Frontal cortex (tissue), 4 donors: ENCODE results near the gene VWA5B1. TPM values are rescaled to one million over a fixed set of nuclear protein-coding genes. Genes with fewer than 3 reads are reported as not detected.
A peak's percentile ranks its signal among the peaks of the same experiment; 100 is the strongest.

Experiments
- DNase-seq, 2 donors: peaks; one replicate each; pipeline ENCODE4 v3.0.0; 2012; ENCODE audit warnings: low spot score in 2 of 2
- FAIRE-seq: peaks from 2 replicates; lab custom pipeline; 2012; peaks lifted over from hg19 to GRCh38; lab: Jason Lieb, UNC
- total RNA-seq: library from RNA; depleted of rRNA; stranded (reverse); fragments of >200 nt; gene quantifications from one replicate; pipeline ENCODE4 v1.2.3, GENCODE V29; 2014
- donor health status: control.
- donor health status: control.
- donor health status: control.

The VWA5B1 gene
- total RNA-seq, 1 donor from 2014 or later = under 0.01 TPM

DNA sequence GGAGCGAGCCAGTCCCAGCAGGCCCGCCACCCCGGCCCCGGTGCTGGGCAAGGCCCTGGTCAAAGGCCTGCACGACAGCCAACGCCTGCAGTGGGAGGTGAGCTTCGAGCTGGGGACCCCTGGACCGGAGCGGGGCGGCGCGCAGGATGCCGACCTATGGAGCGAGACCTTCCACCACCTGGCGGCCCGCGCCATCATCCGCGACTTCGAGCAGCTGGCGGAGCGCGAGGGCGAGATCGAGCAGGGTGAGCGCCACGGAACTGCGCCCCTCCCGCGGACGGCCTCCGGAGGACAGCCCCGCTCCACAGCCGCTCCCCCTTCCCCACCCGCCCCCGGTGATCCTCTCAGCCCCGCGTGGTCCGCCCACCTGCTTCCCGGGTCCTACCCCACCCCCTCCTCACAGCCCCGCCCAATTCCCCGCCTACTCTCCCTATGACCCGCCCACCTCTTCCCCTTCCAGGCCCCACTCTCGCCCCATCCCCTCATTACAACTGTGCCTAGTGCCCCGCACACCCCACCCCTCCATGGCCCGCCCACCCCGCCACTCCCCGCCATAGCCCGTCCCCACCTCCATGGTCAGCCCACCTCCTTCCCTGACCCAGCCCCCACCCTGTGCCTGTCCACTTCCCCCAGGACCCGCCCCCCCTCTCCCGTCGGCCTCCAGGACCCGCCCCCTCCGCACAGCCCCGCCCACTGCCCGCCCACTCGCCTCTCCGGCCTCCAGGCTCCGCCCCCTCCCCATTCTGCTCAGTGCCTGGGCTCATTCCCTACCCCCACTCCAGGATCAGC, 52.7 kb downstream of the VWA5B1 start:
- FAIRE-seq = no peak
- DNase-seq = peak; percentile 48 to 81

- no peak for DNase-seq
- no peak for FAIRE-seq
Observed at GRCh38 chr1:20343938-20344302, 53.2 kb downstream of the VWA5B1 start.

- DNase-seq = no peak
- no peak for FAIRE-seq
Observed at GRCh38 chr1:20344738-20345137, 54.1 kb downstream of the VWA5B1 start.

- DNase-seq = no peak
- FAIRE-seq = no peak
Observed at GRCh38 chr1:20345419-20345818, 54.7 kb downstream of the VWA5B1 start.

GRCh38 chr1:20346433-20346832, 55.8 kb downstream of the VWA5B1 start:
- FAIRE-seq (no peak), DNase-seq (no peak)

DNA sequence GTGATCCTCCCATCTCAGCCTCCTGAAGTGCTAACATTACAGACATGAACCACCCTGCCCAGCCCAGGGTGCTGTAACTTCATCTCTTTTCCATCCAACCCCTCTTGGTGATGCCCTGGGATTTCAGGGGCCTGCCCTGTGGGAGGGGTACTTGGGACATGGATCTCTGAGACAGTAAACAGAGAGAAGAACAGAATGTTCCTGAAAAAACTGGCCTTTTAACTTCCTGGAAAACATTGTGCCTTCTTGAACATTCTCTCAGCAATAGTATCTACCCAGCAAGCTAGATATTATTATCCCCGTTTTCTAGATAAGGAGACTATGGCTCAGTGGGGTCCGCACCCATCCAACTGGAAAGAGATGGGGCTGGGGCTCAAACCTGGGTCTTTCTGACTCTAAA, 57.0 kb downstream of the VWA5B1 start:
- FAIRE-seq = no peak
- DNase-seq = no peak

DNA sequence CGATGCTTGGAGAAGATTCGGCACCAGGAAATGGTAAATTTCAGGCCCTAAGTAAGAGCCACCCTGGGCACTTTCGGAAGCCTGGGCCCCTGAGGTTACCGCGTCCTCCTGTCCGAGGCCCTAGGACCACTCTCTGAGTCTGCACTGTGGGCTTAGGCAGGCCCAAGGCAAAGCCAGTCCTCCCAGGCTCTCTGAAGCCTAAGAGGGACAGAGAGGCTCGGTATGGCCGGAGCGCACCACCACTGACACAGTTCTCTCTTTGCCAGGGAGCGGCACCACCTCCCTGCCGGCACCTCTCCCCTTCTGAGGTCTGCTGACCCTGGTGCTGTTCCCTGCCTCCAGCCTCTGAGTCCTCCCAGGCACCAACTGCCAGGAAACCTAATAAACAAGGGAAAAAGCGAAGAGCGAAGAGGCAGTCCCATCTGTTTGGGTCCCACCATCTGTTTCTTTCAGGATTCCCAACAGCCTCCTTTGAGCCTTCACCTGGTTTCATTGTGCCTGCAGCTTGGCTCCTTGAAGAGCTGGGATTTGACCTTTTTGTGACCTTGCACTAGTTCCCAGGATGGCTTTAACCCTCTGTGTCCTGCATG, 57.7 kb downstream of the VWA5B1 start:
- FAIRE-seq (no peak), DNase-seq (no peak)

DNA sequence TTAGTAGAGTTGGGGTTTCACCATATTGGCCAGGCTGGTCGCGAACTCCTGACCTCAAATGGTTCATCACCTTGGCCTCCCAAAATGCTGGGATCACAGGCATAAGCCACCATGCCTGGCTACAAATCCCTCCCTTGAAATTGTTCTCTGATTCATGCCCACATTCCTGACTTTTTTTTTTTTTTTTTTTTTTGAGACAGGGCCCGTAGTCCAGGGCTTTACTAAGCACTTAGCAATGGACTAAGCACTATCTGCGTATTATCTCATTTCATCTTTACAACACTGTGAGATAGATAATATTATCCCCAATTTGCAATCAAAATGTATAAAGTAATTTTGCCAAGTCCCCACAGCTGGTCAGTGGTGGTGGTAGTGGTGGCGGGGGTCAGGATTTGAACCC, 58.9 kb downstream of the VWA5B1 start:
- no peak for DNase-seq
- FAIRE-seq = no peak

DNA sequence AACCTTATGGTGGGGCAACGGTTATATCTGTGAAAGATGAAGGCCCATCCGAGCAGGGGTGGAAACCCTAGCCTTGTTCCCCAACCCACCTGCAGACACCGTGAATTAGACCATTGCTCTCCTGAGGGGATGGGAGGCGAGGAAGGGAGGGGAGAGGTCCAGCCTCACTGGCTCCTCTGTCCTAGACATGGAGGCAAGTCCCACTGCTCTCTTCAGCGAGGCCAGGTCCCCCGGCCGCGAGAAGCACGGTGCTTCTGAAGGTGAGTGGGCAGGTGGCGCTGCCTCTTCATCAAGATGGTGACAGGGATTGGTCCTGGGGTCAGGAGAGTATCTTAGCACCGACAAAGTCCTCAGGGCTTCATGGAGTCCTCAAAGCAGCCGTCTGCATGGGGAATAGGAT, 59.3 kb downstream of the VWA5B1 start:
- DNase-seq (no peak), FAIRE-seq (no peak)

- FAIRE-seq = no peak
- no peak for DNase-seq
Observed at GRCh38 chr1:20350421-20350820, 59.7 kb downstream of the VWA5B1 start.

DNA sequence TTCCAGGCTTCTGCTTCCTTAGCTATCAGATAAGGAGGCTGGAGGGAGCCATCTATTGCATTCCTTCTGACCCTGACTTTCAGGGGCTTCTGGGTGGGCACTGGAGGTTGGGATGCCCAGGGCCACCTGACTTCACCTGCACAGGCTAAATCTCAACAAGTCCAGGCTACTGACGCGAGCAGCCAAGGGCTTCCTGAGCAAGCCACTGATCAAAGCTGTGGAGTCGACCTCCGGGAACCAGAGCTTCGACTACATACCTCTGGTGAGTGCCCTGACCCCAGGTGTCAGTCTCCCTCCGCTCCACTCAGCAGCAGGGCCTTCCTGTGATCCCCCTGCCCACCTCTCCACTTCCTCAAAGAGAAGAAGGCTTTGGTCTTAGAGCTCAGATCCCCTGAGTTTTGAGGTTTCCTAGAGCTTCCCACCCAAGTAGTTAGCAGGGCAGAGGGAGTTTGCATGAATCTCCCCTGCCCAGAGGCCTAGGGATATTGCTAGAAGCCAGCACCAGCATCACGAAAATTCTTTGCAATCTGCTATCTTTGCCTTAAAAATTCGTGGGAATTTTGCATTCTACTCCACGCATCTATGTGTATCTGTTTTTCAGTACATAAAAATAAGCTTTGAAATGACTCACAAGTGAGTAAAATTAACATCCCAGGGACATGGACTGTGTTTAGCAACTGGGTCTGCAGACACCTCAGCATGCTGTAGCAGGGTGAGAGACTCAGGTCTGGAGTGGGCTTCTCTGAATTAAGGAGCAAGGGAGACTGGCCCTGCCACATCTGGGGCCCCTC, 61.4 kb downstream of the VWA5B1 start:
- FAIRE-seq (no peak), DNase-seq (no peak)

DNA sequence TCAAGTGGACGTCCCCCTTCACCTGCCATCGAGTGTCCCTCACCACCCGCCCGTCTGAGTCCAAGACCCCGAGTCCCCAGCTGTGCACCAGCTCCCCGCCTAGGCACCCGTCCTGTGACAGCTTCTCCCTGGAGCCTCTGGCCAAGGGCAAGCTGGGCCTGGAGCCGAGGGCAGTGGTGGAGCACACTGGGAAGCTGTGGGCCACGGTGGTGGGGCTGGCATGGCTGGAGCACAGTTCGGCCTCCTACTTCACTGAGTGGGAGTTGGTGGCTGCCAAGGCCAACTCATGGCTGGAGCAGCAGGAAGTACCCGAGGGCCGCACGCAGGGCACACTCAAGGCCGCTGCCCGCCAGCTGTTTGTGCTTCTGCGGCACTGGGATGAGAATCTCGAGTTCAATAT, 63.2 kb downstream of the VWA5B1 start:
- DNase-seq = no peak
- FAIRE-seq = no peak

GRCh38 chr1:20354610-20355009, 63.9 kb downstream of the VWA5B1 start:
- no peak for DNase-seq
- no peak for FAIRE-seq

DNA sequence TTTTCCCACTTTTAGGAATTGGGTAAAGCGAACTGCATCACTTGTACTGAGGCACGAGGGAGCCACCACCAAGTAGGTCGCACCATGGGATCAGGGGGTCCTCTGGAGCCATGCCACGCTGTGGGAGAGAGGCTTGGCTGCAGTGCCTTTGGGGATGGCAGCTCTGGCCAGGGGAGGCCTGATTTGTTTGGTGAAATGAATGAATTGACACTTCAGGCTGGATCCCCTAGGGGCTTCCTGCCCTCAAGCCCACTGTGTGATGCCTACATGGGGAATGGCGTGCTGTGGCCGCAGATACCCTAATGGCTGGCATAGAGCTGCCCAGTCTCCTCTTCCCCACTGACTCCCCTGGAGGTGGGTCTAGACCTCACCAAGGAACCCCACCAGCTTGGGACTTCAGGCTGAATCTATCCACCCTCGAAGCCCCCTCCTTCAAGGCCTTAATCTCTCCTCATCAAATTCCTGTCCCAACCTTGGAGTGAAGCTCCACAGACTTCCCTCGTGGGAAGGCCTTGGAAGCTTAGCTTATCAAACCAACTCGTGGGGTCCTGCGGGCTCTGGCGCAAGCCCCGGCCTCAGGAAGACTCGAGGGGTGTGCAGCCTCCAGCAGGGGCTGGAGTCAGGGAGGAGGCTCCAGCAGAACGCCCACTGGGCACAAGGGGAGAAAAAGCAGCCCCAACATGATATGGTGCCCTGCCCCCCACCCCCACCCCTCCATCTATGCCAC, 64.6 kb downstream of the VWA5B1 start:
- no peak for DNase-seq
- FAIRE-seq = no peak

- DNase-seq (no peak), FAIRE-seq (no peak)
Observed at GRCh38 chr1:20355828-20356735, 65.4 kb downstream of the VWA5B1 start.

DNA sequence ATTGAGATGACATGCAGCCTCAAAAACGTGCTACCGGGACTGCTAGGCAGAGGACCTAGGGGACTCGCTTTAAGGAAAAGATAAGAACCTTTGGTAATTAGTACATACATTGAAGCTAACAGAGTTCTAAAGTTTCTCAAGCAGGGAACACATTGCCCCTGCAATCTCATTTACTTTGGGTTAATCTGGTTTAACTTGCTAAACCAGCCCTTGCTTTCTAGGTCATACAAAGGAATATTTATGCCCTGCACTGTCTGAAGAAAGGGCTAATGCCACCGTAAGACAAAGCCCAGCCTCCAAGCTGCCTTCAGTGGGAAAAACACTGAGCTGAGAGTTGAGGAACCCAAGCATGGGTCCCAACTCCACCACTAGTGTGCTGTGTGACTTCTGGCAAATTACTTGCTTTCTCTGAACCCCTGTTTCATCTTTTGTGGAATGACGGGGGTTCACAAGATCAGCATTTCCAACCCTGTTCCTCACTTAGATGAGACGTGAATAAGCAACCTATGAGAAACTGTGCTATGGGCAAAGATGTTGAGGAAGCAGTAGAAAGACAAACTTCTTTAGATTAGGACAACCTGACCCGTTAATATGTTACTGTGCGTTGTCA, 66.3 kb downstream of the VWA5B1 start:
- DNase-seq (no peak), FAIRE-seq (no peak)

- no peak for FAIRE-seq
- no peak for DNase-seq
Observed at GRCh38 chr1:20357796-20358195, 67.1 kb downstream of the VWA5B1 start.

GRCh38 chr1:20358761-20359263, 68.1 kb downstream of the VWA5B1 start:
- no peak for FAIRE-seq
- no peak for DNase-seq
